Activated naive CD8-positive, alpha-beta T cell treated with anti-CD3 and anti-CD28 coated beads, Interleukin-2, amount 10 ng/mL, durations not matched to agents 7 days and 5 days (primary cell): ENCODE results near the gene FER. TPM values are rescaled to one million over a fixed set of nuclear protein-coding genes. Genes with fewer than 3 reads are reported as not detected.
"Not testable (repeated sequence)": the region's sequence is repeated elsewhere in the genome, so short reads cannot be mapped to it uniquely, and the experiment has no call there.

Source experiments
- ATAC-seq: fragments of 150-1000 bp; cut with Tn5 transposase; one replicate; pipeline ENCODE4 v1.10.0; 2021; ENCODE audit warnings: low read depth, moderate library complexity
- POLR2A ChIA-PET: fragments of 350-600 bp; sonication (Branson Sonifier 250); formaldehyde crosslinking; loops from one replicate; lab custom pipeline; 2021; ENCODE audit warnings: antibody characterized with exemption; lab: Charles Lee
- DNase-seq: peaks from one replicate; pipeline ENCODE4 v3.0.0; 2021
- H3K27ac Mint-ChIP-seq: one replicate; pipeline ENCODE4 v1.8.0; 2022; ENCODE audit warnings: mild to moderate bottlenecking, mixed read lengths
- H3K27me3 Mint-ChIP-seq: one replicate; pipeline ENCODE4 v1.8.0; 2022; ENCODE audit warnings: mild to moderate bottlenecking, moderate library complexity, mixed read lengths
- H3K36me3 Mint-ChIP-seq: one replicate; pipeline ENCODE4 v1.8.0; 2021; ENCODE audit warnings: mild to moderate bottlenecking, mixed read lengths
- H3K4me1 Mint-ChIP-seq: one replicate; pipeline ENCODE4 v1.8.0; 2021; ENCODE audit warnings: mixed read lengths
- H3K4me3 Mint-ChIP-seq: one replicate; pipeline ENCODE4 v1.8.0; 2022; ENCODE audit warnings: mild to moderate bottlenecking, moderate library complexity, mixed read lengths
- H3K9me3 Mint-ChIP-seq: one replicate; pipeline ENCODE4 v1.8.0; 2021; ENCODE audit warnings: mixed read lengths
- total RNA-seq, 2 experiments: library from RNA; stranded (reverse); gene quantifications; one replicate each; pipeline ENCODE4 v1.2.3, GENCODE V29; 2021

FER gene
- total RNA-seq, 2 experiments from 2014 or later: 10.8 to 13.5 TPM

- Mint-ChIP-seq H3K27ac (no peak overlapping the region), H3K4me3 (no peak overlapping the region), H3K27me3 (no peaks in the 10 kb centered on the region), H3K36me3 (peaks cover 12% of the 10 kb centered on the region), H3K4me1 (peaks cover 5% of the 10 kb centered on the region), H3K9me3 (peaks cover 8% of the 10 kb centered on the region)
- ATAC-seq: no peak
- DNase-seq: no peak
- POLR2A ChIA-PET: no interaction called here
These were observed 40.4 kb downstream of the FER start for GRCh38 chr5:108788142-108788541.

DNA sequence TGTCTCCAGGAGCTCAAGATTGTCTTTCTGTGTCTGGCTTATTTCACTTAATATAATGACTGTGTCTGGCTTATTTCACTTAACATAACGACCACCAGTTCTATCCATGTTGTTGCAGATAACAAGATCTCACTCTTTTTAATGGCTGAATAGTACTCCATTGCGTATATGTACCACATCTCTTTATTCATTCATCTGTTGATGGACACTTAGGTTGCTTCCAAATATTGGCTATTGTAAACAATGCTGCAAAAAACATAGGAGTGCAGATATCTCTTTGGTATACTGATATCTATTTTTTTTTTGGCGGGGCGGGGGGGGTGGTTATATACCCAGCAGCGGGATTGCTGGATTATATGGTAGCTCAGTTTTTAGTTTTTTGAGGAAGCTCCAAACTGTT is 45.5 kb downstream of the FER start:
- no peaks in the 10 kb centered on the region for H3K27me3 Mint-ChIP-seq
- POLR2A ChIA-PET: no interaction called here
- no peak for ATAC-seq
- no peak for DNase-seq
- no peak overlapping the region for H3K4me3 Mint-ChIP-seq
- H3K4me1 Mint-ChIP-seq: no peaks in the 10 kb centered on the region
- no peak overlapping the region for H3K27ac Mint-ChIP-seq
- peaks cover 3% of the 10 kb centered on the region for H3K9me3 Mint-ChIP-seq
- H3K36me3 Mint-ChIP-seq: peaks cover 9% of the 10 kb centered on the region

- H3K4me1 Mint-ChIP-seq, DNase-seq, H3K36me3 Mint-ChIP-seq, H3K9me3 Mint-ChIP-seq, ATAC-seq, H3K27me3 Mint-ChIP-seq, POLR2A ChIA-PET, H3K27ac Mint-ChIP-seq, H3K4me3 Mint-ChIP-seq: not testable (repeated sequence)
These were observed 46.7 kb downstream of the FER start for GRCh38 chr5:108794349-108794748.

DNA sequence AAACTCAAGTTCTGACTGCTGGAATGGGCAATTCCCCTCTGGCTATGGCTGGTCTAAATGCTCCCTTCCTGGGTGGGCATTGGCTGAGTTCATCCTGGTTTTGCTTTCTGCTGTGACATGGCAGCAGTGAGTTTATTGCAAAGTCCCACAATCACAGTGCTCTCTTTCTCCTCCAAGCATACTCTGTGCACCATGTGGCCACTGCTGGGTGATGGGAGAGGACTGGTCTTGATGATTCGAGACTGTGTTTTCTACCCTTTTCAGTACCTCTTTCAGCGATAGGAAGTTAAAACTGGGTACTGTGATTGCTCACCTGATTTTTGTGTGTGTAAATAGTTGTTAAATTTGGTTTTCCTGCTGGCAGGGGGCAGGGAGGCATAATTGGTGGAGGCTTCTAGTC is 49.7 kb downstream of the FER start:
- ATAC-seq (no peak), DNase-seq (no peak)
- peaks cover 2% of the 10 kb centered on the region for H3K9me3 Mint-ChIP-seq
- H3K4me1 Mint-ChIP-seq: no peaks in the 10 kb centered on the region
- peaks cover 8% of the 10 kb centered on the region for H3K36me3 Mint-ChIP-seq
- H3K27me3 Mint-ChIP-seq: no peaks in the 10 kb centered on the region
- H3K27ac Mint-ChIP-seq: no peak overlapping the region
- H3K4me3 Mint-ChIP-seq: no peak overlapping the region
- POLR2A ChIA-PET: no interaction called here

GRCh38 chr5:108797986-108798385 is 50.3 kb downstream of the FER start:
- H3K27ac Mint-ChIP-seq: no peak overlapping the region
- POLR2A ChIA-PET: no interaction called here
- no peak for ATAC-seq

GRCh38 chr5:108798513-108799265 is 51.0 kb downstream of the FER start:
- H3K4me3 Mint-ChIP-seq: no peak overlapping the region
- DNase-seq (no peak), ATAC-seq (no peak)
- POLR2A ChIA-PET: no interaction called here
- H3K27ac Mint-ChIP-seq: no peak overlapping the region
- no peaks in the 10 kb centered on the region for H3K4me1 Mint-ChIP-seq
- H3K27me3 Mint-ChIP-seq: no peaks in the 10 kb centered on the region
- peaks cover 12% of the 10 kb centered on the region for H3K36me3 Mint-ChIP-seq
- H3K9me3 Mint-ChIP-seq: peaks cover 6% of the 10 kb centered on the region

More at GRCh38 chr5:108797986-108798385, 50.3 kb downstream of the FER start:
- Mint-ChIP-seq H3K9me3 (peaks cover 3% of the 10 kb centered on the region), H3K4me3 (no peak overlapping the region), H3K36me3 (peaks cover 11% of the 10 kb centered on the region), H3K27me3 (no peaks in the 10 kb centered on the region), H3K4me1 (no peaks in the 10 kb centered on the region)
- no peak for DNase-seq

DNA sequence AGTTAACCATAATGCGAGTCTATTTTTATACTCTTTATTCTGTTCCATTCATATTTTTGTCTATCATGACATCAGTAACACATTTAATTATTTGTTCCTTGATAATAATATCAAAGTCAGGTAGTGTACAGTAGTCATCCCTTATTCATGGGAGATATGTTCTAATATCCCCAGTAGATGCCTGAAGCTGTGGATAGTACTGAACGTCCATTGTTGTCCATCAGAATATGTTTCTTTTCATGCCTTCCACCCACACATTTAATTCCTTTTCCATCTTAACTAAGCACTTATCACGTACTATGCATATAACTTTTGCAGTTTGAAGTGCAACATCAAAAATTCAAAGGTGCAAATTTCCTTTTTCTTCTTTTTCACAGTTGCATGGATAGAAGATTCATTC is 53.6 kb downstream of the FER start:
- H3K36me3 Mint-ChIP-seq: peaks cover 14% of the 10 kb centered on the region
- no peaks in the 10 kb centered on the region for H3K4me1 Mint-ChIP-seq
- POLR2A ChIA-PET: no interaction called here

GRCh38 chr5:108801776-108802175 is 54.1 kb downstream of the FER start:
- POLR2A ChIA-PET: no interaction called here
- no peaks in the 10 kb centered on the region for H3K27me3 Mint-ChIP-seq
- no peak for ATAC-seq
- H3K4me1 Mint-ChIP-seq: no peaks in the 10 kb centered on the region
- no peak overlapping the region for H3K27ac Mint-ChIP-seq
- H3K4me3 Mint-ChIP-seq: no peak overlapping the region
- peaks cover 13% of the 10 kb centered on the region for H3K9me3 Mint-ChIP-seq
- no peak for DNase-seq
- peaks cover 14% of the 10 kb centered on the region for H3K36me3 Mint-ChIP-seq

More for the DNA sequence above, 53.6 kb downstream of the FER start:
- Mint-ChIP-seq H3K9me3 (peaks cover 13% of the 10 kb centered on the region), H3K27ac (no peak overlapping the region), H3K4me3 (no peak overlapping the region), H3K27me3 (no peaks in the 10 kb centered on the region)
- DNase-seq (no peak), ATAC-seq (no peak)

DNA sequence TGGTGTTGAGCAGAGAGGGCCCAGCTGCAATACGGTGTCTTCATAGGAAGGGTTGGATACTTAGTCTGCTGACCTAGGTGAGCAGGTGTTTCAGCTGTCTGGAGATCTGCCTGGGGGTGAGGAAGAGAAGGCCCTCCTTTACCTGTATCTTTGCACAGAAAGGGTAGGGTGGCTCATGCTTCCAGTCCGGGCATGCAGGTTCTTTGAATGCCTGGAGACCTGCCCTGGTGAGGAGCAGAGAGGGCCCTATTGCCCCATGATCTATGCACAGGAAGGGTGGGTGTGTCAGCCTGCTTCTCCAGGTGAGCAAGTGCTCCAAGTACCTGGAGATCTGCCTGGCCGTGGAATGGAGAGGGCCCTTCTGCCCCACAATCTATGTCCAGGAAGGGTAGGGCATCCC is 63.0 kb downstream of the FER start:
- ATAC-seq (no peak), DNase-seq (no peak)
- peaks cover 10% of the 10 kb centered on the region for H3K9me3 Mint-ChIP-seq
- H3K27me3 Mint-ChIP-seq: no peaks in the 10 kb centered on the region
- H3K4me1 Mint-ChIP-seq: no peaks in the 10 kb centered on the region
- H3K4me3 Mint-ChIP-seq: no peak overlapping the region
- POLR2A ChIA-PET: no interaction called here
- H3K36me3 Mint-ChIP-seq: peaks cover 4% of the 10 kb centered on the region
- no peak overlapping the region for H3K27ac Mint-ChIP-seq

GRCh38 chr5:108813673-108814072 is 66.0 kb downstream of the FER start:
- POLR2A ChIA-PET: no interaction called here
- peaks cover 3% of the 10 kb centered on the region for H3K9me3 Mint-ChIP-seq
- ATAC-seq: no peak
- no peak overlapping the region for H3K4me3 Mint-ChIP-seq
- H3K36me3 Mint-ChIP-seq: no peaks in the 10 kb centered on the region
- DNase-seq: no peak
- H3K27me3 Mint-ChIP-seq: no peaks in the 10 kb centered on the region
- peaks cover 2% of the 10 kb centered on the region for H3K4me1 Mint-ChIP-seq
- H3K27ac Mint-ChIP-seq: no peak overlapping the region

DNA sequence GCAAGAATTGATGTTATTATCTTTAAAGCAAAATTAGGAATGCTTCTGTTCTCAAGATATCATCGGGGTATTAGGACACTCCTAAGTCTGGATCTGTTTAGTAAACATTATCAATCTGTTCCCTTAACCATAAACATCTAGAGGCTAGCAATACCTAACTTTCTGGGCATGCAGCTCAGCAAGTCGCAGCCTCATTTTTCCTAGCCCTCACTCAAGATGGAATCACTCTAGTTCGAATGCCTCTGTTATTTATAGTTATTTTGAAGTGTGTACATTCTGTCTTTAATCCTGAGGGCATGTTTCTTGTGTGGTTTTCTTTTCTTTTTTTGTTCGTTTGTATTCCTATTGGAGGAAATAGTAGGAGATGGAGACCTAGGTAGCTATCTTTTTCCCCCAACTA is 66.9 kb downstream of the FER start:
- Mint-ChIP-seq H3K4me3 (no peak overlapping the region), H3K36me3 (no peaks in the 10 kb centered on the region), H3K4me1 (peaks cover 2% of the 10 kb centered on the region), H3K27me3 (no peaks in the 10 kb centered on the region), H3K9me3 (no peaks in the 10 kb centered on the region), H3K27ac (no peak overlapping the region)
- ATAC-seq: no peak
- POLR2A ChIA-PET: no interaction called here
- DNase-seq: no peak

GRCh38 chr5:108818613-108819272 is 71.0 kb downstream of the FER start:
- no peak for ATAC-seq
- no peak for DNase-seq
- peaks cover 2% of the 10 kb centered on the region for H3K4me1 Mint-ChIP-seq
- no peak overlapping the region for H3K27ac Mint-ChIP-seq
- H3K4me3 Mint-ChIP-seq: no peak overlapping the region
- H3K36me3 Mint-ChIP-seq: no peaks in the 10 kb centered on the region
- no peaks in the 10 kb centered on the region for H3K27me3 Mint-ChIP-seq
- POLR2A ChIA-PET: no interaction called here
- peaks cover 1% of the 10 kb centered on the region for H3K9me3 Mint-ChIP-seq

DNA sequence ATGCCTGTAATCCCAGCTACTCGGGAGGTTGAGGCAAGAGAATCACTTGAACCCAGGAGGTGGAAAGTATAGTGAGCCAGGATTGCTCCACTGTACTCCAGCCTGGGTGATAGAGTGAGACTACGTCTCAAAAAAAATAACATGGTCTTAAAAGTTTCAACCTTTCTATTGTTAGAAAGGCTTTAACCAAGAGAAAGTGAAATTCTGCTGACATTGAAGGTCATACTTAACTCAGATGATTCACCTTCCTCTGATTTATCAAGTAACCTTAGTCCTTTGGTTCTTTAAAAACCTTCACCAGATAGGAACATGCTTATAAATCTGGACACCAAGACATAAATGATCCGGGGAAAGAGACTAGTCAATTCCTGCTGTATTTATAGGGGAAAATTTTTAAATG is 73.3 kb downstream of the FER start:
- H3K9me3 Mint-ChIP-seq: peaks cover 1% of the 10 kb centered on the region
- no peak for DNase-seq
- no peak overlapping the region for H3K4me3 Mint-ChIP-seq
- no peaks in the 10 kb centered on the region for H3K36me3 Mint-ChIP-seq
- H3K27me3 Mint-ChIP-seq: no peaks in the 10 kb centered on the region
- no peak for ATAC-seq
- POLR2A ChIA-PET: no interaction called here
- H3K27ac Mint-ChIP-seq: no peak overlapping the region
- peaks cover 2% of the 10 kb centered on the region for H3K4me1 Mint-ChIP-seq
